GM10266 (cell line): Measurements from ENCODE around the gene MALSU1.
A peak's percentile ranks its signal among the peaks of the same experiment; 100 is the strongest.

Experiments used
- DNase-seq: peaks from one replicate; pipeline ENCODE4 v3.0.0; 2012; ENCODE audit errors: extremely low spot score
- TF ChIP-seq, protein P1 (sequence below): IDR thresholded peaks from 2 replicates; pipeline ENCODE4 v1.5.1; 2012; ENCODE audit warnings: mild to moderate bottlenecking, low read depth; ENCODE audit not compliant: control insufficient read depth, insufficient read depth; ENCODE audit errors: missing control alignments

The MALSU1 gene

DNA sequence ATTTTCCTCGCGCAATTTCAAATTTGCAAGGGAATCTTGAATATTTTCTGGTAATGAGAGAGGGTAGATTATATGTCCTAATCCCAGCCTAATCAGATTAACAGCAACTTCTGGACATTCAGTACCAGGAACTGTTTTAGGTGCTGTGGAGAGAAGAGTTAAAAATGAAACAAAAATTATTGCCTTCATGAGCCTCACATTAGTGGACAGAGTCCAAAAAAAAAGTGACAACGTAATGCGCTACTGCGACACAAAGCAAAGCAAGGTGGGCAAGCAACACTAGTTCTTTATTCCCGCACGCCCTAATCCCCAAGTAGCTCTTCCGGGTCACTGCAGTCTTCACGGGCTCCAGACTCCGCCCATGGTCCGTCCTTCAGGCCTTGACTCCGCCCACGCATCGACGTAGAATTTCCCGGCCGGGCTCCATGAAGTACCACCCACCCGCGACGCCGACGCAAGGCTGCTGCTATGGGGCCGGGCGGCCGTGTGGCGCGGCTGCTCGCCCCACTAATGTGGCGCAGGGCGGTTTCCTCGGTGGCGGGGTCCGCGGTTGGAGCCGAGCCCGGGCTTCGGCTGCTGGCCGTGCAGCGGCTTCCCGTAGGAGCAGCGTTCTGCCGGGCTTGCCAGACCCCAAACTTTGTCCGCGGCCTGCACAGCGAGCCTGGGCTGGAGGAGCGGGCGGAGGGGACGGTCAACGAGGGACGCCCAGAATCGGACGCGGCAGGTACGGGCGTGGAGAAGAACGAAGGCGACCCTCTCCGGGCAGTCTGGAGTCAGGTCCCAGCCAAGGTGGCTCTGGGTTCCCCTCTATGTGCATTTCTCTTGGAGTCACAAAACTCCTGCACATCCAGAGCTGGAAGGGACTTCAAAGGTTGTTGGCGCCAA is at the start of gene MALSU1:
Gene MALSU1, plus strand, starts transcription at position 455 of the 885 bp plus-strand sequence. Its CDS starts 14 bp downstream, at position 469.
- DNase-seq, result peak; percentile 93
- TF ChIP-seq, protein P1, sequence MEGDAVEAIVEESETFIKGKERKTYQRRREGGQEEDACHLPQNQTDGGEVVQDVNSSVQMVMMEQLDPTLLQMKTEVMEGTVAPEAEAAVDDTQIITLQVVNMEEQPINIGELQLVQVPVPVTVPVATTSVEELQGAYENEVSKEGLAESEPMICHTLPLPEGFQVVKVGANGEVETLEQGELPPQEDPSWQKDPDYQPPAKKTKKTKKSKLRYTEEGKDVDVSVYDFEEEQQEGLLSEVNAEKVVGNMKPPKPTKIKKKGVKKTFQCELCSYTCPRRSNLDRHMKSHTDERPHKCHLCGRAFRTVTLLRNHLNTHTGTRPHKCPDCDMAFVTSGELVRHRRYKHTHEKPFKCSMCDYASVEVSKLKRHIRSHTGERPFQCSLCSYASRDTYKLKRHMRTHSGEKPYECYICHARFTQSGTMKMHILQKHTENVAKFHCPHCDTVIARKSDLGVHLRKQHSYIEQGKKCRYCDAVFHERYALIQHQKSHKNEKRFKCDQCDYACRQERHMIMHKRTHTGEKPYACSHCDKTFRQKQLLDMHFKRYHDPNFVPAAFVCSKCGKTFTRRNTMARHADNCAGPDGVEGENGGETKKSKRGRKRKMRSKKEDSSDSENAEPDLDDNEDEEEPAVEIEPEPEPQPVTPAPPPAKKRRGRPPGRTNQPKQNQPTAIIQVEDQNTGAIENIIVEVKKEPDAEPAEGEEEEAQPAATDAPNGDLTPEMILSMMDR, result no peak

DNA sequence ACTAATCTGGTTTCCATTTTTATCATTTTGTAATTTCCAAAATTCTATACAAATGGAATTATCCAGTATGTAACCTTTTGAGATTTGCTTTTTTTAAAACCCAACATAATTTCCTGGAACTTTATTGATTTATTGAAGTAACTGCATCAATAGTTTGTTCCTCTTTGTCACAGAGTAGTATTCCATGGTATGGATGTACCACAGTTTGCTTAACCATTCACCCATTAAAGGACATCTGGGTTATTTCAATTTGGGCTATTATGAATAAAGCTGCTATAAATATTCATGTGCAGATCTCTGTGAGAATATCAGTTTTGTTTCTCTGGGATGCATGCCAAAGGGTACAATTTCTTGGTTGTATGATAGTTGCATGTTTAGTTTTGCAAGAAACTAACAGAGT is 49.7 kb upstream of the MALSU1 start:
- no peak for DNase-seq
- TF ChIP-seq, protein P1, result no peak

DNA sequence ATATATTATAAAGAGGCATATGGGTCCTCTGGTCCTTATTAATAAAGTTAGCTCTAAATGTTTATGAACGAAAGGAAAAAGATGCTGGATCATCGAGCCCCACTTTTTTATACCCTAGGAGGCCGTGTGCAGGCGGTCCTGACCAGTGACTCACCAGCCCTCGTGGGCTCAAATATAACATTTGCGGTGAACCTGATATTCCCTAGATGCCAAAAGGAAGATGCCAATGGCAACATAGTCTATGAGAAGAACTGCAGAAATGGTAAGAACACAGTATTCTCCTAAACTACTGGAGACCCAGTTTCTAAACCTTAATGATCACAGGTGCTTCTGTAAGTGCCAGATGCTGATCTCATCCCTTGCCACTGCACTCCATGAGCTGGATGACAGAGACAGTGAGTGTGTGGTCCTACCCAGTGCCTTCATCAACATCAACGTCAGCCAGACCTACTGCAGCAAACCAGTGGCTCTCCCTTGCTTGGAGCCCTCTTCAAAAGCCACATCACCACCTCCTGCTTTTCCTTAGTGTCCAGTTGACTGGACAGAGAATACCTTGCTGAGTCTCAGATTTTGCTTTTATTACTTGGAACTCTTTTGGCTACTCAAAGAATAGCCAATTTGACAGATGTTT is 45.0 kb upstream of the MALSU1 start:
- no peak for DNase-seq
- TF ChIP-seq, protein P1, result no peak

DNA sequence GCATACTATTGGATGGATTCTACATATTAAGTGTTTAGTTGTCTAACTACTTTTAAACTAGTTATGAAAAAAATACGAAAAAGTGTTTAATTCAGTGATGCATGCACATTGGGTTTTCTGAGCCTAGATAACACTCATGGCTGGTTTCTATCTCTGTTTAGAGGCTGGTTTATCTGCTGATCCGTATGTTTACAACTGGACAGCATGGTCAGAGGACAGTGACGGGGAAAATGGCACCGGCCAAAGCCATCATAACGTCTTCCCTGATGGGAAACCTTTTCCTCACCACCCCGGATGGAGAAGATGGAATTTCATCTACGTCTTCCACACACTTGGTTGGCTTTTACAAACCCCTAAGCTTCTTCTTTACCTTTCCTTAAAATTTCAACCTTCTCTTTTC is 42.4 kb upstream of the MALSU1 start:
- DNase-seq, result no peak
- TF ChIP-seq, protein P1, result no peak

DNA sequence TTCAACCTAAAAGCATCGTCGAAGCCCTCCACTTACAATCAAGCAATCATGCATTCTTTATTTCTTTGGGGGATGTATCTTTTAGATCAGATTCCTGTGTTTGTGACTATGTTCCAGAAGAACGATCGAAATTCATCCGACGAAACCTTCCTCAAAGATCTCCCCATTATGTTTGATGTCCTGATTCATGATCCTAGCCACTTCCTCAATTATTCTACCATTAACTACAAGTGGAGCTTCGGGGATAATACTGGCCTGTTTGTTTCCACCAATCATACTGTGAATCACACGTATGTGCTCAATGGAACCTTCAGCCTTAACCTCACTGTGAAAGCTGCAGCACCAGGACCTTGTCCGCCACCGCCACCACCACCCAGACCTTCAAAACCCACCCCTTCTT is 38.8 kb upstream of the MALSU1 start:
- DNase-seq, result no peak
- TF ChIP-seq, protein P1, result no peak

DNA sequence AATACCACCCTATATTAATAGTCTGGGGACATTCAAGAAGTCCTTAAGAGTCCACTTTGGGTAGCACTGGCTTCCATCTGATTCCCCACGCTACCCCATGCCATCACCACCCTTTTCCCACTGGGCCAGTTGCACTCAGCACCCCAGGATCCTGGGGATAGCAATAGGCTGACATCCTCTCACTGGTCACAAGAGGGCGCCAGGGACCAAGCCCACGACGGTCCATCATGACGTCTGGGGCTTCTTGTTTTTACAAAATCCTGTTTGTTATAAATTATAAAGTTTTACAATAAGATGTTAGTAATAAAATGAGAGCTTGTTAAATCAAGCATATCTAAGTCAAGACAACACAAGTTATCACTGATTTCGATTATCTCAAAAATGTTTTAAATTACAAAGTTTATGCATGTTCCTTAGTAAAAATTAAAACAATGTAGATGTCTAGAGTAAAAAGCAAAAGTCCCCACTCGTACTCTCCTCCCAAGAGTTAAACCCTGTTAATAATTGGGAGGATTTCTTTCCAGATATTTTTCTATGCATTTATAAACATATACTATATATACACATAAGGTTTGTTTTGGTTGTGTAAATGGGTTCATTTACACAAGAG is 37.2 kb upstream of the MALSU1 start:
- TF ChIP-seq, protein P1, result peak; percentile 88
- peak; percentile 79 for DNase-seq
